Germinal center (tissue), 1 donor: ENCODE measurements around the gene DPAGT1.

ENCODE experiments used
- DNase-seq: peaks from one replicate; pipeline ENCODE4 v3.0.0; 2012; ENCODE audit warnings: mixed read lengths, low spot score

The DPAGT1 gene

DNA sequence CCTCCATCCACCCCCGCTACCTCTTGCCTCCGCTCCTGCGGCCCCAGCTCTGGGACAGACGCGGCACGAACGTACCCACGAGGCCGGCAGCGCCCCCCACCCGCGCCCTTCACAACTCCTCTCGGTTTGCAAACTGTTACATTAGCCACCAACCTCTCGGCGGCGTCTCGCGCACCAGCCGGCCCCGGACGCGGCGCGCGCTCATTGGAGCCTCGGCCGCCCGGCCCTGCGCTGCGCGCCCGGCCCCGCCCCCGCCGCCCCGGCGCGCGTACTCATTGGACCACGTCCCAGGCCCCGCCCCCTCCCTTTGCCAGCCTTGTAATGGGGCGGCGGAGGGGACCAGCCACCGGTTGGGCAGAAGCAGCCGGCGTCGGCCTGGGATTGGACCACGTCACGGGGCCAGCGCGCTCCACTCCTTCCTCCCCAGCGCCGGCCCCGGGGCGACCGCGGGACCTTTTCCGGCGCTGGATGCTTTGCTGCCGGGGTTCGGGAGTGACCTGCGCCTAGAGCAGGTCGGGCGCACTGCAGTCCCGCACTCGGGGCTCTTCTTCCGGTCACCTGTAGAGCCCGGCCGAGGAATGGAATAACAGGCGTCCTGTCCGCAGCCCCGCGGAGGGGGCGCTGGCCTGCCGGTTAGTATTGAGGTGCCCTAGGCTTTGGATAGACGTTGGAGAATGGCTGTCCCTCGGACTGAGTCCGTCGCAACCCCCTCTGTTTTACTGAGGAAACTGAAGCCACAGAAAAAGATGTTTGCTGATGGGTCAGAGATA, 44.5 kb downstream of the DPAGT1 start, which contains the start of gene HYOU1:
Gene HYOU1 (minus strand): TSS at position 206 of the 770 bp plus-strand sequence. CDS start 1,045 bp downstream, outside the sequence.
- DNase-seq = peak; percentile 98

GRCh38 chr11:119056421-119056999, 45.1 kb downstream of the DPAGT1 start:
- peak; percentile 61 for DNase-seq

- DNase-seq = no peak
These were observed 45.8 kb downstream of the DPAGT1 start for GRCh38 chr11:119055901-119056300.

DNA sequence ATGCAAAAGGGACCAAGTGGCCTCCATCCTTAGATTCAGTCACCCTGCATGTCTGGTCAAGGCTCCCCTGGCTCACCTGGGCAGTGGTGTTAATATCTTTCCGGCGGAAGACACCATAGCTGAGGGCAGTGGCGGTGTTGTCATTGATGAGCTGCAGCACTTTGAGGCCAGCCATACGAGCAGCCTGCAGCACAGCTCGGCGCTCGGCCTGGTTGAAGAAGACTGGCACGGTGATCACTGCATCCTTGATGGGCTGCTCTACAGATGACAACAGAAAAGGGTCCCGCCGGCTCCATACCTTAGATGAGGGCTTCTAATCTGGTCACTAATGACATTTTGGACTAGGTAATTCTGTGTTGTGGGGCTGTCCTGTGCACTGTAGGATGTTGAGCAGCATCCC, 47.2 kb downstream of the DPAGT1 start:
- DNase-seq = no peak

DNA sequence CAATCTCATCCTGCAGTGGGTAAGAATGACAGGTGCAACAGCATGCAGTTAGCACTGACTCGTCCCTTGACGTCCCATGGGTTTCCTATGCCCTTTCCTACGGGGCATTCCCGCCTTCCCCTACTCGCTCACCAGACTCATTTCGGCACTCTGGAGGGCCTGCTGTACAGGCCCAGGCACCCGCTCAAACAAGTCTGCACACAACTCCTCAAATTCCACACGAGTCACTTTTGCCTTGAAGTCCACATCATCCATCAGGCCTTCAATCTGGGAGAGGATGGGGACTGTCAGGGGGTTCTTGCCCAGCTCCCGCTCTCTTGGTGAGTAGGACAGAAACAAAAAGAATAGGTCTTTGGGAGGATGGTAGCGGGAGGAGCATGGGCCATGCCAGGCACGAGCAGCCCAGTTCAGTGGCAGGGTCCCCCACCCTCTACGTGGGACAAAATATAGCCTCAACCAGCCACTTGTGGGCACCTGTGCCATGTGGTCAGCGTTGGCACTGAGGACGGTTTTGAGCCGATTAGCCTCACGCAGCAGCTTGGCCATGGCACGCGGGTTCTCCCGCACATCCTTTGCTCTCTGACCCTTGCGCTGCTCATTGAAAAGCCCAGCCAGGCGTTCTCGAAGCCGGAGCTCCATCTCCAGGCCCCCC, 49.4 kb downstream of the DPAGT1 start:
- DNase-seq = no peak

DNA sequence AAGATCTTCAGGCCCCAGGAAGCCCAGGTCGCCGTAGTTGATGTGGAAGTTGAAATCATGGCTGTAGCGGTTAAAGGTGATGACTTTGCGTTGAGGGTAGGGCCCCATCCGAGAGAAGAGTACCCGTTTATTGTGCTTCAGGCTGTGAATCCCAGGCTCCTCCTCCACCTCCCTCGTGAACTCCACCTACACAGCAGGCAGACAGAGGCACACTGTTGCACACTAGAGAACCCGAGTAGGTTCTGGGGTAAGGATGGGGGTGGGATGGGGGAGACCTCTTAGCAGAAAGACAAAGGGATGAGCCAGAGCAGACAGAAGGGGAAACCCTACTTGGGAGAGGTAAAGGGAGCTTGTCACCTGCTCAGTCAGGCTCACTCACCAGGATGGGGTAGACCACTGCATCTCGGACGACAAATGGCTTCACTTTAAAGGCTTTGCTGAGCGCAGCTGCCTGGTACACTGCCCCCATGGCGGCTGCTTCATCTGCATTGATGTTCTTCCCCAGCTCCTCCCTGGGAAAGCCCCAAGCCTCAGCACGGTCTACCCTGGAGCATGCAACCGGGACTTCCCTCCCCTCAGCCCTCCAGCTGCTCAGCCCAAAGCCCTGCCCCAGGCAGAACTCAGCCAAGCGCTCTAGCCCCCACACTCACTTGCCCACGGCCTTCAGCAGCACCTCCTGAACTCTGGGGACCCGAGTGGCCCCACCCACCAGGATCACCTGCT, 50.1 kb downstream of the DPAGT1 start:
- DNase-seq = no peak

DNA sequence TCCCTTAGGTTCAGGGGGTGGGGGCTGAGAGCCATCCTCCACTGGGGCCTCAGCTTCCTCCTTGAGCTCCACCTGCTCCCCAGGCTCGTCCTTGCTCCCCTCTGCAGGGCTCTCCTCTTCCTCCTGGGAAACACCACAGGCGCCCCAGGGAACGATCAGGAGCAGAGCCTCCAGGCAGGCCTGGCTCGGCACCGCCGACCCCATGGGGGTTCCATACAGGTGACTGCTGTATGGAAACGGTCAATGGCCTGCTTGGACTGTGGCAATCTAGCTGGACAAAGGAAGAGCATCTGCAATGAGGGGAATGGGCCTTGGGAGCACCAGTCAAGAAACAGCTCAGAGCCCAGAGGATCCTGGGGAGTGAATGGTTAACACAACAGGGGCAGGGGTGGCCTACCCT, 52.6 kb downstream of the DPAGT1 start:
- DNase-seq = no peak

DNA sequence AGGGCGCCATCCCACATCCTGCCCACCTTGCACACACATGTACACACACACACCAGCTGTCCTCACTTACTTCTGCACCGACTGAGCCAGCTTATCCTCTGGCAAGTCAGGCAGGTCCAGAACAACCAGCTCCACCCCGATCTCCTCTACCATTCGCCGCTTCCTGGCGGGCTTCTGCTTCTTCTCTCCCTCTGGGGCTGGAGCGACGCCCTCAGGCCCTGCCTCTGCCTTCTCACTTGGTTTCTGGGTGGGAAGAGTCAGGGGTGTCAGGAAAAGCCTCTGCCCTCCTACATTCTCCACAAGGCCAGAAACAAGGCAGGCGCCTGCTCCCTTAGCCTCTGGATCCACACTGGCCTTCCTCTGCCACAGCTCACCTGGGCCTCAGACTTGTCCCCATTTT, 53.0 kb downstream of the DPAGT1 start:
- no peak for DNase-seq

GRCh38 chr11:119047205-119047604, 54.4 kb downstream of the DPAGT1 start:
- DNase-seq = no peak
